Calu3 (cell line): ENCODE results near the gene ZDHHC18. TPM values are rescaled to one million over a fixed set of nuclear protein-coding genes. Genes with fewer than 3 reads are reported as not detected.
"Not testable (repeated sequence)": the region's sequence is repeated elsewhere in the genome, so short reads cannot be mapped to it uniquely, and the experiment has no call there.

Experiments used
- BruUV-seq: library from RNA; stranded (reverse); fragments of 400-500 nt; replicated peaks from 2 replicates; lab custom pipeline; 2021; lab: Mats Ljungman, UMichigan
- CTCF ChIA-PET: fragments of 300-600 bp; sonication (Branson Sonifier 250); formaldehyde crosslinking; loops from one replicate; lab custom pipeline; 2022; ENCODE audit warnings: antibody characterized with exemption; lab: Charles Lee
- DNase-seq: peaks from one replicate; pipeline ENCODE4 v3.0.0; 2022
- H3K27ac Mint-ChIP-seq: one replicate; pipeline ENCODE4 v1.8.0; 2022; ENCODE audit warnings: mixed read lengths; ENCODE audit not compliant: unreplicated experiment
- H3K27me3 Mint-ChIP-seq: one replicate; pipeline ENCODE4 v1.8.0; 2022; ENCODE audit warnings: mixed read lengths; ENCODE audit not compliant: unreplicated experiment
- H3K36me3 Mint-ChIP-seq: one replicate; pipeline ENCODE4 v1.8.0; 2022; ENCODE audit warnings: mild to moderate bottlenecking, moderate library complexity, mixed read lengths; ENCODE audit not compliant: insufficient read depth, unreplicated experiment
- H3K4me1 Mint-ChIP-seq: one replicate; pipeline ENCODE4 v1.8.0; 2022; ENCODE audit warnings: mild to moderate bottlenecking, low read depth, mixed read lengths; ENCODE audit not compliant: unreplicated experiment
- H3K4me3 Mint-ChIP-seq: one replicate; pipeline ENCODE4 v1.8.0; 2022; ENCODE audit warnings: mild to moderate bottlenecking, low read depth, moderate library complexity, mixed read lengths; ENCODE audit not compliant: unreplicated experiment
- H3K9me3 Mint-ChIP-seq: one replicate; pipeline ENCODE4 v1.8.0; 2022; ENCODE audit warnings: low read depth, mixed read lengths; ENCODE audit not compliant: unreplicated experiment
- CTCF ChIP-seq: fragments of 200-600 bp; IDR thresholded peaks from one replicate; pipeline ENCODE4 v1.8.0; 2022; ENCODE audit warnings: antibody characterized with exemption; ENCODE audit not compliant: unreplicated experiment
- intact Hi-C: fragments of 100-400 bp; cut with micrococcal nuclease; formaldehyde crosslinking; loops from one replicate; pipeline ENCODE4 v1.10.0; 2022; ENCODE audit not compliant: unreplicated experiment
- total RNA-seq: library from RNA; stranded (reverse); gene quantifications from 2 replicates; pipeline ENCODE4 v1.2.3, GENCODE V29; 2022

Gene ZDHHC18
- total RNA-seq, 1 experiment from 2014 or later: 21.8 TPM

GRCh38 chr1:26863685-26864077, 37.2 kb downstream of the ZDHHC18 start:
- Mint-ChIP-seq H3K9me3 (no peaks in the 10 kb centered on the region), H3K36me3 (peaks cover 36% of the 10 kb centered on the region), H3K27ac (peak overlapping the region; percentile 91), H3K4me1 (peaks cover 36% of the 10 kb centered on the region), H3K4me3 (peak overlapping the region; percentile 94), H3K27me3 (no peaks in the 10 kb centered on the region)
- no peak for TF ChIP-seq CTCF
- no peak for DNase-seq
- intact Hi-C loops: no loop called here
- CTCF ChIA-PET: interaction anchor here (2.5 kb wide), 1 partner anchor 14 kb away, joined by 10 read pairs; no protein-coding TSS in a partner anchor
- BruUV-seq: no TSS peak

- no peaks in the 10 kb centered on the region for H3K9me3 Mint-ChIP-seq
Observed at GRCh38 chr1:26864610-26865480, 38.4 kb downstream of the ZDHHC18 start.

GRCh38 chr1:26873097-26873496, 46.6 kb downstream of the ZDHHC18 start:
- H3K27ac Mint-ChIP-seq, H3K4me3 Mint-ChIP-seq, intact Hi-C loops, BruUV-seq, H3K4me1 Mint-ChIP-seq, H3K9me3 Mint-ChIP-seq, H3K36me3 Mint-ChIP-seq, CTCF ChIA-PET, DNase-seq, H3K27me3 Mint-ChIP-seq: not testable (repeated sequence)

More at GRCh38 chr1:26864610-26865480, 38.4 kb downstream of the ZDHHC18 start:
- Mint-ChIP-seq H3K27me3 (no peaks in the 10 kb centered on the region), H3K36me3 (peaks cover 36% of the 10 kb centered on the region), H3K4me1 (peaks cover 36% of the 10 kb centered on the region), H3K27ac (peak overlapping the region; percentile 91), H3K4me3 (peak overlapping the region; percentile 94)
- DNase-seq: peak; percentile 95
- CTCF ChIA-PET: interaction anchor here (0.6 to 1.0 kb wide), 4 partner anchors 16 to 35 kb away, joined by 3 to 6 read pairs (median 3); partner anchors contain the start of gene GPATCH3
- intact Hi-C loops: no loop called here
- TF ChIP-seq CTCF: no peak
- BruUV-seq: TSS peak; percentile 93

GRCh38 chr1:26874896-26875295, 48.4 kb downstream of the ZDHHC18 start:
- TF ChIP-seq CTCF: no peak
- intact Hi-C loops: no loop called here
- CTCF ChIA-PET: no interaction called here
- Mint-ChIP-seq H3K4me3 (no peak overlapping the region), H3K9me3 (no peaks in the 10 kb centered on the region), H3K36me3 (peaks cover 6% of the 10 kb centered on the region), H3K27me3 (no peaks in the 10 kb centered on the region), H3K27ac (no peak overlapping the region), H3K4me1 (no peaks in the 10 kb centered on the region)
- no TSS peak for BruUV-seq
- no peak for DNase-seq
